ENCODE results near the gene CMTM7. TPM values are rescaled to one million over a fixed set of nuclear protein-coding genes. Genes with fewer than 3 reads are reported as not detected.

The CMTM7 gene
- total and polyA plus RNA-seq, 2 of the 8 experiments (the other 6 are each of a cell fraction or from before 2014, with no cell fraction given): 33.3 to 65.8 TPM

DNA sequence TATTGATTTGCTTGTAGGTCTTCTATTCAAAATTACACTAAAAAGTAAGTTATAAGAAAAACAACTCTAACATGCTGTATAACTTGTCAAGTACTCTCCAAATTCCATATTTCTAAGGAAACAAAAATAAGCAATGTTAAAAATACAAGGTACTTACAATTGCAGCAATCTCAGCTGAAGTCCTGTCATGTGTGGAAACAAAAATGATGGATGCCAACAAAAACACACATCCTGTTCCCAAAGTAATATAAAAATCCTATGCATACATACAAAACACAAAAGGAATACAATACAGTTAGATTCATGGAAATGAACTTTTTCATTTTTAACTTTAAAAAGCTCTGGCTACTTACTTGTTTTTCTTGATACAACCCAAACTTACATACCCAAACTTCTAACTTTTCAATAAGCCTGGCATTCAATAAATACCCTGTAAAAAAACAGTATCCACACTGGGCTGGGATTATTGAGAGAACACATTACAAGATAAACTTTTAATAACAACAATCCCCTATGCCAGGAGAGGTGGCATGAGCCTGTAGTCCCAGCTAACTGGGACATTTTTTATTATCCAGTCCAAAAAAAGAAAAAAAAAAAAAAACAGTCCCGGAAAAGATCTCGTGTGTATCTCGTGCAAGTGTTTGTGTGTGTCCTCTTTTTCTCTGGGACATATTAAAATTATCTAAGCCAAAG lies 96.3 kb downstream of the CMTM7 start:
- Histone ChIP-seq H2BK12ac (ENCODE audit: low read depth, low read length) (no peak overlapping the region), H3K9me3 (ENCODE audit: insufficient read depth in 2 of 2, low read depth in 1 of 2, low read length in 1 of 2) (no peaks in the 10 kb centered on the region), H3K14ac (ENCODE audit: insufficient read length) (no peak overlapping the region), H2AK5ac (ENCODE audit: low read depth, low read length) (no peak overlapping the region), H3K56ac (replicated peaks; ENCODE audit: insufficient read length, low read depth, low read length) (no peak overlapping the region), H3K9ac (replicated peaks in 1 of 4; ENCODE audit: extremely low read depth in 1 of 4, low read depth in 3 of 4, low read length in 3 of 4) (no peak overlapping the region), H3K79me1 (ENCODE audit: low read depth, low read length) (no peaks in the 10 kb centered on the region), H2BK15ac (ENCODE audit: low read length) (no peak overlapping the region), H3K4me1 (replicated peaks in 1 of 4; ENCODE audit: control insufficient read depth in 3 of 4, insufficient read depth in 4 of 4, low read length in 3 of 4) (no peaks in the 10 kb centered on the region), H3K27me3 (replicated peaks in 1 of 4; ENCODE audit: control insufficient read depth in 3 of 4, extremely low read depth in 1 of 4, insufficient read depth in 3 of 4, low read length in 3 of 4) (no peaks in the 10 kb centered on the region), H3K18ac (ENCODE audit: extremely low read depth, low read length) (no peak overlapping the region), H3K4me3 (ENCODE audit: extremely low read depth in 1 of 4, insufficient read depth in 2 of 4, low read depth in 3 of 4, low read length in 4 of 4) (no peak overlapping the region), H3K23ac (ENCODE audit: insufficient read length) (no peak overlapping the region), H3K79me2 (ENCODE audit: control insufficient read depth in 1 of 2, insufficient read depth in 2 of 2, low read length in 2 of 2) (no peaks in the 10 kb centered on the region), H2BK5ac (ENCODE audit: low read depth, low read length) (no peak overlapping the region), H3K27ac (ENCODE audit: low read depth, low read length) (no peak overlapping the region), H3K36me3 (ENCODE audit: control insufficient read depth in 2 of 4, insufficient read depth in 4 of 4, low read length in 3 of 4) (peaks cover 0 to 9% (median 3%) of the 10 kb centered on the region in 4 experiments; a peak in 2 of 8 replicates), H4K20me1 (replicated peaks in 1 of 2; ENCODE audit: control insufficient read depth in 1 of 2, insufficient read depth in 2 of 2, low read length in 2 of 2) (peaks cover 0 to 2% of the 10 kb centered on the region in 2 experiments), H2BK20ac (ENCODE audit: low read length) (no peak overlapping the region), H2AFZ (ENCODE audit: low read length) (no peak overlapping the region), H2BK120ac (replicated peaks; ENCODE audit: low read depth, low read length) (no peak overlapping the region), H3K4me2 (ENCODE audit: insufficient read depth in 1 of 2, low read depth in 2 of 2, low read length in 2 of 2) (no peak overlapping the region), H3K23me2 (ENCODE audit: low read depth, low read length) (no peaks in the 10 kb centered on the region), H3K4ac (replicated peaks; ENCODE audit: insufficient read length, low read depth, low read length) (no peak overlapping the region), H4K5ac (ENCODE audit: insufficient read length, low read depth, low read length) (no peak overlapping the region), H4K91ac (replicated peaks; ENCODE audit: insufficient read length, low read length) (no peak overlapping the region), H4K8ac (ENCODE audit: extremely low read depth, insufficient read depth, low read length) (no peak overlapping the region)
- no peak for TF ChIP-seq CREB1 (IDR thresholded peaks at IDR 0.05)
- TF ChIP-seq RBBP5 (IDR thresholded peaks at IDR 0.05; ENCODE audit: borderline replicate concordance, low read depth, low read length): no peak
- no peak for TF ChIP-seq SP2 (IDR thresholded peaks at IDR 0.05; ENCODE audit: low read length)
- TF ChIP-seq RFX5 (IDR thresholded peaks at IDR 0.05; ENCODE audit: borderline replicate concordance, low read depth, low read length): no peak
- TF ChIP-seq SRF (IDR thresholded peaks at IDR 0.05; ENCODE audit: low read depth, low read length): no peak
- TF ChIP-seq NANOG (IDR thresholded peaks at IDR 0.05; ENCODE audit: insufficient read depth, low read depth, low read length, poor library complexity, severe bottlenecking): no peak
- no peak for TF ChIP-seq JUND (IDR thresholded peaks at IDR 0.05; ENCODE audit: low read length)
- no peak for TF ChIP-seq FOSL1 (IDR thresholded peaks at IDR 0.05; ENCODE audit: insufficient read depth, low read depth, low read length)
- no peak for TF ChIP-seq BCL11A (IDR thresholded peaks at IDR 0.05; ENCODE audit: low read depth in 2 of 2, low read length in 2 of 2)
- no peak for TF ChIP-seq EP300 (IDR thresholded peaks at IDR 0.05; ENCODE audit: borderline replicate concordance in 1 of 2, low read depth in 2 of 2, low read length in 2 of 2)
- TF ChIP-seq SP1 (IDR thresholded peaks at IDR 0.05; ENCODE audit: low read depth, low read length): no peak
- FAIRE-seq: no peak
- ChIA-PET POLR2A (ENCODE audit: partially characterized antibody) (no interaction called here), CTCF (ENCODE audit: partially characterized antibody) (interaction anchor here (0.7 to 1.3 kb wide), 5 partner anchors 11 to 113 kb away, joined by 3 to 4 read pairs (median 3); no protein-coding TSS in a partner anchor)
- WGBS, 2 experiments (ENCODE audit: extremely low coverage in 1 of 2, insufficient coverage in 1 of 2, insufficient read length in 1 of 2, insufficient replicate concordance in 2 of 2, low coverage in 1 of 2, low lambda C conversion rate in 2 of 2, missing lambda C conversion rate in 1 of 2): 88% methylated on average over 3 of the region's 3 CpGs; no CpG with 5 or more reads in 1 of the 2 experiments
- DNase-seq (ENCODE audit: low read depth in 1 of 2, low spot score in 2 of 2): no peak
